SK-N-DZ (cell line): Measurements from ENCODE around the gene OR10H2. TPM values are rescaled to one million over a fixed set of nuclear protein-coding genes. Genes with fewer than 3 reads are reported as not detected.
"Not testable (repeated sequence)": the region's sequence is repeated elsewhere in the genome, so short reads cannot be mapped to it uniquely, and the experiment has no call there.

Experiments used
- DNase-seq: peaks from one replicate; pipeline ENCODE4 v3.0.0-alpha.2; 2015; ENCODE audit warnings: low spot score
- polyA plus RNA-seq, 2 experiments: library from polyadenylated mRNA; depleted of rRNA; stranded (reverse); fragments of >200 nt; gene quantifications; 2 replicates each; pipeline ENCODE4 v1.2.3, GENCODE V29; 2014

Gene OR10H2
- not detected in 2 replicates for polyA plus RNA-seq (2014; cell fraction: cytosol; rRNA removed)
- not detected in 2 replicates for polyA plus RNA-seq (2014; cell fraction: nucleus; rRNA removed)

DNA sequence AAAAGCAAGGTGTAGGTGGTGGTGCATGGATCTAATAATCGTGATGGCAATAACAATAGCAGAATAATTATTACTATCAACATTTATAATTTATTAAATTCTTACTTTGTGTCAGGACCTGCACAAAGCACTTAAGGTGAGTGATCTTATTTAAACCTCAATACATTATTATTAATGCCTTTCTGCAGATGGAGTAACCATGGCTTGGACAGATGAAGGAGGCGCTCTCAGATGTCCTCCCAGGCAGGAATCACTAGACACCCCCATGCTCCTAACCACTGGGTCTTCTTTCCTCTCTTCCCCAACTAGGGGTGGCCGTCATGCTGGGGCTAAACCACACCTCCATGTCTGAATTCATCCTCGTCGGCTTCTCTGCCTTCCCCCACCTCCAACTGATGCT lies at the start of gene OR10H2:
Gene OR10H2, plus strand, starts transcription at position 301 of the 400 bp plus-strand sequence. Its CDS starts 20 bp downstream, at position 321.
- DNase-seq, result no peak

DNA sequence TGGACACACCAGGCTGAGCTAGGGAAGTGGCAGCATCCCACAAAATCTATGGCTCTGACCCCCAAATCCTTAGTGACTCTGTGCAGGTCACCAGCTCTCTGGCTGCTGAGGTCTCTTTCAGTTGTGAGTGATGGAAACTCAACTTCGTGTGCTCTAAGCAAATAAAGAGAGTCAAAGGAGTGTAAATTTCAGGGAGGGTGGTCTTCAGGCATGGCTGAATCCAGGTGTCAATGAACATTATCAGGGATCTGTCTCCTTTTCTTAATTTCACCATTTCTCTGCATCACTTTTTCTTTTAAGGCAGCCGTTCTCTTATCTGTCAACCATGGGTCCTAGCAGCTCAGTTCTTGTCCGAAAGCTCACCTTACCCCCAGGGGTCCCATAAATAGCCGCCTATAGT lies 48.7 kb upstream of the OR10H2 start:
- no peak for DNase-seq

- DNase-seq, result not testable (repeated sequence)
Observed at GRCh38 chr19:15679865-15680264, 48.0 kb upstream of the OR10H2 start.

DNA sequence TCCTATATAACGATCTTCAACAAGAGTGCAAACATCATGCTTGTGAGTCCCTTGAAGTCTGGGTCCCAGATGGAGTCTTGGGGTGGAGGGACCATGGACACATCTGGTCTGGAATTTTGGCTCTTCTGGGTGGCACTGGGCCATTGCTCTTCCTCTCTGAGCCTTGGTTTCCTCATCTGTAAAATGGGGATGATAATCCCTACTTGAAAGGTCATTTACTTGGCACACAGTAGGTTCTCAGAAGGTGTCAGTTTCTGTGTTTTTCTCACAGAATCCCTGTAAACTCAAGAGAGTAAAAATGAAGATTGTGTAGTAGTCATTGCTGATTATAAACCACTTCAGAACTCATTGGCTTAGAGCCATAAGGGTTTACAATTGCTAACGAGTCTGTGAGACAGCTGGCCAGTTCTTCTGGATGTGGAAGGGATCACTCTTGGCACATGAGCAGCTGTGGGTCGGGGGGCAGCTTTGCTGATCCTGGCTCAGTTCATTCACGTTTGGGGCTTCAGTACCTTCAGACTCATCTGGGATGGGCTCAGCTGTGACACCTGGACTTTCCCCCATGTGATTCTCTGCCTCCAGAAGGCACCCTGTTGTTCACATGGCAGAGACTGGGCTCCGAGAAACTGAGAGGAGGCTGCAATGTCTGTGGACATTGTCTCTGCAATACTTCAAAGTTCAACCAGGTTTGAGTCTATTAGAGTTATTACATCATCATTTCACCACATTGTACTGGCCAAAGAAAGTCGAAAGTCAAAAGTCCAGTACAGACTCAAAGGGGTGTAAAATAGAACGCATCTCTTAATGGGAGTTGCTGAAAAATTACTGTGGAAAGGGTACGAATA lies 47.1 kb upstream of the OR10H2 start:
- no peak for DNase-seq

DNA sequence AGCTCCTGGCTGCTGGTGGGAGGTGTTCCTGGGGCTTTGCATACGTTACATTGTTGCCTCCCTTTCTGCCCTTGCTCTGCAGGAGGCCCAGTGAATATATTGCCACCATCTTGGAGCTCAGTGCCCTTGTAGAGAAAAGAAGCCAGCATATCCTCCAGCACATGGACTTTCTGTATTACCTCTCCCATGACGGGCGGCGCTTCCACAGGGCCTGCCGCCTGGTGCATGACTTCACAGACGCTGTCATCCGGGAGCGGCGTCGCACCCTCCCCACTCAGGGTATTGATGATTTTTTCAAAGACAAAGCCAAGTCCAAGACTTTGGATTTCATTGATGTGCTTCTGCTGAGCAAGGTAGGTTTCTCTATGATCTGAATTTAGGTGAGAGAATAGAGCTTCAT lies 44.4 kb upstream of the OR10H2 start:
- DNase-seq, result no peak

GRCh38 chr19:15684828-15685227 lies 43.0 kb upstream of the OR10H2 start:
- no peak for DNase-seq

- DNase-seq, result no peak
Observed at GRCh38 chr19:15696654-15697194, 31.1 kb upstream of the OR10H2 start.

- no peak for DNase-seq
Observed at GRCh38 chr19:15701757-15702533, 25.9 kb upstream of the OR10H2 start.

DNA sequence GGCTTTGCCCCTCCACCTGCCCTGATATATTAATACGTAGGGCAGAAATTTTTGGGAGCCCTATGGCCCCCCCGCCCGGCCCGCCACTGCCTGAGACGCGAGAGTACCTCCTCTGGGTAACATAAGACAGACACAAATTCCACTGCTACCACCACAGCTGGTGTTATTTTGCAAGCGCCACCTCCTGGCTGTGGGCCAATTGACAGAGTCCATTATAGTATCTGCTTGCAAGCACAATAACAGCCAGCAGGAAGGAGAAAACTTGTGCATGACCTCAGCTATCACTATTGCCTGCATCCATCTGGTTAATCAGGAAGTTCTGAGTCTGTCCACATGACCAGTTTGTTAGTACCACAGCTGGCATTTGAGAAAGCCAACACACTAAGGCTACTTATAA lies 25.3 kb upstream of the OR10H2 start:
- no peak for DNase-seq

DNA sequence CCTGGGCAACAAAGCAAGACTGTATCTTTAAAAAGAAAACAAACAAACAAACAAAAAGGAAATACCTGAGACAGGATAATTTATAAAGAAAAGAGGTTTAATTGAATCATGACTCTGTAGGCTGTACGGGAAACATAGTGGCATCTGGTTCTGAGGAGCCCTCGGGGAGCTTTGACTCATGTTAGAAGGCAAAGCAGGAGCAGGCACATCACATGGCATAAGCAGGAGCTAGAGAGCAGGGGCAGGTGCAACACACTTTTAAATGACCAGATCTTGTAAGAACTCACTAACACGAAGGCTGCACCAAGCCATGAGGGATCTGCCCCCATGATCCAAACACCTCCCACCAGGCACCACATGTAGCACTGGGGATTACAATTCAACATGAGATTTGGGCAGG lies 13.2 kb upstream of the OR10H2 start:
- no peak for DNase-seq

DNA sequence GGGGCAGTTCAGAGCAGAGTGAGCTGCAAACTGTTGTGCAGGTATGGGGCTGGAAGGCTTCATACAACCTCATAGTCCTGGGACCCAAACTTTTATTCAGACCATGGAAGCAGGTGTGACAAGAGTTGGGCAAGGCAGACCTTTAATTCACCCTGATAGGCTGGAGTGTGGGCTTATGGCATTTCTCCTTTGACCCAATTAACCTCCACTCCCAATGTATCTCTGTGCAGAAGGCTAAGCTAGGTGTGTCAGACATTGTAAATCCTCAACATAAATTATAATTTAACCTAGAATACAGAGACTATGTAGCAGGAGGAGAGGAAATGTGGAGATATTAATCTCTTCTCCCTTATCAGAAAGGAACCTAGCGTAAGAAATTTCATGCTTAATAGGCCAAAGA lies 12.2 kb upstream of the OR10H2 start:
- no peak for DNase-seq

GRCh38 chr19:15717809-15718208 lies 10.0 kb upstream of the OR10H2 start:
- no peak for DNase-seq

DNA sequence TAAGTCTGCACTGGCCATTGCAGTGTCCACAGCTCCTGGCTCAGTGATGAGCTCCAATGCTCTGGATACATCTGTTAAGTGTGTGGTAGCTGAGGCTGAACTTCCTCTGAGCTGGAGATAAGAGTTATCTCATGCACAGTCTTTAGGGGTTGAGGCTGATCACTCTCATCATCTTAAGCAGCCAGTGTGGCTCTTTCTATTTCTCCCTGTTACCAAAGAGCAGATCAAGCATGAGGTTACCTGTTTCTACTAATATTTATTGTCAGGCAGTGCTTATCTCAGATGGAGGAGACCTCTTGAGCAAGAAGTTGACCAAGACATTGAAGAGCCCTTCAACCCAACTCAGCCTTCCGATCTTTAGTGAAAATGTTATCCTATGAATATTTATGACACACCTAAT lies 6.6 kb upstream of the OR10H2 start:
- no peak for DNase-seq

DNA sequence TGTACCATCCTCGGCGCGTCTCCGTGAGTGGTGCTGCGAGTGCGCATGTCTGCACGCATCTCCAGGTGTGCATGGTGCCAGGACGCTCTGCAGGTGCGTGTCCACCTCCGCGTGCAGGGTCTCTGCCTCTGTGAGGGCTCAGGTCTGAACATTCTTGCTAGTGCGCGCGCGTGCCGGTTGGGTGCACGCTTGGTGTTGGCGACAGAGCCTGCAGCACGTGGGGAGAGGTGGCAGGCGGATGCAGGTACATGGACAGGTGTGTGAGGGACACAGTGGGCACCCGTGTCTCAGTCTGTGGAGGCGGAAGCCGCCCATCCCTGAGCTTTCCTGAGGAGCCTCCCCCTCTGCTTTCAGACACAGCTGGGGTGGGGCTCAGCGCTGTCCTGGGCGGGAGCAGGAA lies 4.9 kb upstream of the OR10H2 start:
- no peak for DNase-seq

DNA sequence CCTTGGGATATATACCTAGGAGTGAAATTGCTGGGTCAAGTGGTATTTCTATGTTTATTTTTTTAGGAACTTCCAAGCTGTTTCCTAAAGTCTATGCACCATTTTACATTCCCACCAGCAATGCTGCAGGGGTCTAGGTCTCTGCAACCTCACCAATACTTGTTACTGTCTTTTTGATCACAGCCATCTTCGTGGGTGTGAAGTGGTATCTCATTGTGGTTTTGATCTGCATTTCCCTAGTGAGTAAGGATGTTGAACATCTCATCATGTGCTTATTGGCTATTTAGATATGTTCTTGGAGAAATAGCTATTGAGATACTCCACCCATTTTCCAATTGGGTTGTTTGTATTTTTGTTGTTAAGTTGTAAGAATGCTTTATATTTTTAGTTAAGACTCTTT lies 2.7 kb downstream of the OR10H2 start:
- no peak for DNase-seq

DNA sequence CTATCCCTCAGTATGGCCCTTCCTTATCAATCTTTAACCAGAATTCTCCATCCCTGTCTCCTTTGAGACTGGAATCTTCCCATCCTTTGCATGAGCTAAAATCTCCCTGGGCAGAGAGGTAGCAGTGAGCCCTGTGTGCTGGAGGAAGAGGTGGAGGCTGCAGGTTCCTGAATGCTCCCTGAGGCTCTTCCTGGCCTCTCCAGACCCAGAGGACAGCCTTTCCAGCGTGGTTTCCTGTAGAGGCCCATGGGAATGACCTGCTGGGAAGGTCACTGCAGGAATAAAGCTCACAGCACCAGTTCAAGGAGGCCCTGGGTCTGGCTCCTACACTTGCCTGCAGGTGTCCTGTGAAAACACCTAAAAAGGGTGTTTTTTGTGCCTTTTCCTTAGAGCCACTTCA lies 4.6 kb downstream of the OR10H2 start:
- no peak for DNase-seq

DNA sequence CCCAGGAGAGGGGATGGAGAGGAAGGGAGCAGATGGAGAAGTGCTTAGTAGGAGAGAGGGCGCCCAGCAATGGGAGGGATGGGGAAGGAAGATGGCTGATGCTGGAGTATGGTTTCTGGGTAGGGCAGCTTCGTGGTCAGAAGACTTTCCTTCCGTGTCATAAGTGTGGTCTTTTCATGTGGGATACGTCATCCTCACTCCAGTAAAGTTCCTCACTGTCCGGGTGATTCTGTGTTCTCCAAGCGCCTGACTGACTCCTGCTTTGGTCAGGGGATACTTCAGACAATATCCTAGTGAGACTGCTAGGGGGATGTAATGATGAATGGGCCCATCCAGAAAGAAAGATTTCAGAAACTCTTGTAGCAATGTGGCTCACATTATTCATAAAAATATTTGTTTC lies 6.1 kb downstream of the OR10H2 start:
- no peak for DNase-seq

DNA sequence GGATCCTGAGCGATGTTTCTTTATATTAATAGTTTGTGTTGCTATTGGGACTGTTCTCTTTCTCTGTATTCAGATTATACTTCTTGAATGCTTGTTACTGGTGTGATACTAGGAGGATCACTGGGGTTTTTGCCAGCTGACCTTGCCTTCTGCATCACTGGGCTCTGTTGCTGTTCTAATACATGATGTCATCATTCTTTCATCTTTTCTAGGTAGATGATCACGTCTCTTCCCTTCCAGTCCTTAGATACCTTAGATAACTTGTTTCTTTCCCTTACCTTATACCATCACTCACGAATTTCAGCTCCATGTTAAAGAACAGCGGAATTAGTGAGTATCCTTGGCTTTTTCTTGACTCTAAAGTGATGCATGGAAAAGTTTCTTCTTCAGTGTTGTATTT lies 9.9 kb downstream of the OR10H2 start, which contains the start of gene OR10H3:
Gene OR10H3, plus strand, starts transcription at position 264 of the 400 bp plus-strand sequence. CDS start 3,408 bp downstream, outside the sequence.
- DNase-seq, result no peak

DNA sequence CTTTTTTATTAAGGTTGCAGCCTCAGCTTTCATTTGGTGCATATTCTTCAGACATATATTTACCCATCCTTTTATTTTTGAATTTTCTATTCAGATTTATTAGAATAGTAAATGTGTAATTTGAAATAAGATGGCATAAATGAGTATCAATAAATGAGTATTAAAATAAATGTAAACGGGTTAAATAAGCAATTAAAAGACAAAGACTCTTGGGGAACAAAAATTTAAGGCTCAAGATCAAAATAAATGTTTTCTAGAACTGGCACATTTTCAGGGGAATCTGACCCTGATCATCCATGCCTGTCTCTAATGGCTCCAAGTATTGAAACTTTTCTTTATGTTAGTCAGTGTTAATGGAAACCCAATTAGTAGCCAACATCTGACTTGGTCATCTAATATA lies 13.0 kb downstream of the OR10H2 start:
- no peak for DNase-seq

DNA sequence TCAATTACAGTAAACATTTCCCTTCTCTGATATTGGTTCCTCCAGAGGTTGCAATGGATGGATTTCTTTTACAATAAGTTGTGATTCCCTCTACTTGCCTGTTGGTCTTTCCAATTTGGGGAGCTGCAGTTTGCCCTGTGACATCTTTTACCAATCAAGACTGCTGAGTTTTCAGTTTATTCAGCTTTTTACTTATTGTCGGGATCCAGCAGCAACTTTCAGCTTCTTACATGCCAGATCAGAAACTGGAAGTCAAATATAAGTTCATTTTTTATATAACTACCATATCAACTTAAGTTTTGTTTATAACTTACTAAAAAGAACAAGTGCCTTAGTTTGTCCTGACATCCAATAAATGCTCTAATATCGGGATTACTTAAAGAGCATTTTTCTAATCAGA lies 20.4 kb downstream of the OR10H2 start:
- DNase-seq, result no peak

GRCh38 chr19:15758379-15758778 lies 30.6 kb downstream of the OR10H2 start:
- DNase-seq, result no peak

DNA sequence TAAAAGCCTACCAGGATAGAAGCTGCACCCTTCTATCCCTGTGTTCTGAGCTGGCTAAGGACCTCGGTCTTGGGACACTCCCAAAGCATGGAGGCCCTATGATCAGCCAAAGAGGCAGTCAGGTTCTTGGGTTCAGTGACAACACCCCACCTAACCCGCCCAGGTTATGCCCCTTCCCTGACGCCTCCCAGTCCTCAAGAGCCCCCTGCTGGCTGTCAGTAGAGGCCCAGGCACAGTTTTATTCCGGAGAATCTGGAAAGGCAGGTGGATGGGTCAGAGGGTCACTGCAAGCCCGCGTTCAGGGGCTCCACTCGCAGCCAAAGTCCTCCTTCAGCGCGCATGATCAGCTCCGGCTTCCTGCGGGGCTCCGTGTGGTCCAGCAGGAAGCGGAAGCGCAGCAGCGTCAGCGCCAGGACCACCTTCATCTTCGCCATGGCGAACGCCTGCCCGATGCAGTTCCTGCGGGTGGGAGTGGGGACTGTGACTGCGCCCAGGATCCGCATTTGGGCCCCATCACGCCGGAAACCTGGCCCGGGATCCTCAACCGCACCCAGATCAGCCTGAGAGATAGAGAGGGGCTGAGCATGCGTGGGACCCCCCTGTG lies 32.2 kb downstream of the OR10H2 start:
- no peak for DNase-seq
